Thyroid gland (tissue), 4 donors: ENCODE data around the gene CREBBP.

Source experiments
- POLR2A ChIP-seq, 2 donors: fragments of 450-650 bp; IDR thresholded peaks; one replicate each; pipeline ENCODE4 v1.6.1; 2017; ENCODE audit warnings: antibody characterized with exemption in 2 of 2, mild to moderate bottlenecking in 2 of 2, moderate library complexity in 1 of 2
- TF ChIP-seq, protein P1 (sequence below), 6 experiments: fragments of 200-600 bp in 3 of 6; fragments of 450-650 bp in 3 of 6; sonication (generic) in 3 of 6; IDR thresholded peaks; one replicate each; pipeline ENCODE4 v1.5.1; 2016 to 2019; ENCODE audit warnings: antibody characterized with exemption in 6 of 6, mild to moderate bottlenecking in 2 of 6, inconsistent platforms in 1 of 6, moderate library complexity in 1 of 6

GRCh38 chr16:3799354-3799753 lies 81.2 kb downstream of the CREBBP start:
- TF ChIP-seq POLR2A (IDR thresholded peaks at IDR 0.05) = no peak
- TF ChIP-seq, protein P1, sequence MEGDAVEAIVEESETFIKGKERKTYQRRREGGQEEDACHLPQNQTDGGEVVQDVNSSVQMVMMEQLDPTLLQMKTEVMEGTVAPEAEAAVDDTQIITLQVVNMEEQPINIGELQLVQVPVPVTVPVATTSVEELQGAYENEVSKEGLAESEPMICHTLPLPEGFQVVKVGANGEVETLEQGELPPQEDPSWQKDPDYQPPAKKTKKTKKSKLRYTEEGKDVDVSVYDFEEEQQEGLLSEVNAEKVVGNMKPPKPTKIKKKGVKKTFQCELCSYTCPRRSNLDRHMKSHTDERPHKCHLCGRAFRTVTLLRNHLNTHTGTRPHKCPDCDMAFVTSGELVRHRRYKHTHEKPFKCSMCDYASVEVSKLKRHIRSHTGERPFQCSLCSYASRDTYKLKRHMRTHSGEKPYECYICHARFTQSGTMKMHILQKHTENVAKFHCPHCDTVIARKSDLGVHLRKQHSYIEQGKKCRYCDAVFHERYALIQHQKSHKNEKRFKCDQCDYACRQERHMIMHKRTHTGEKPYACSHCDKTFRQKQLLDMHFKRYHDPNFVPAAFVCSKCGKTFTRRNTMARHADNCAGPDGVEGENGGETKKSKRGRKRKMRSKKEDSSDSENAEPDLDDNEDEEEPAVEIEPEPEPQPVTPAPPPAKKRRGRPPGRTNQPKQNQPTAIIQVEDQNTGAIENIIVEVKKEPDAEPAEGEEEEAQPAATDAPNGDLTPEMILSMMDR (IDR thresholded peaks at IDR 0.05) = no peak
